Natural killer cell (primary cell): ENCODE measurements around the gene XRCC3. TPM values are rescaled to one million over a fixed set of nuclear protein-coding genes. Genes with fewer than 3 reads are reported as not detected.

Source experiments
- ATAC-seq, 3 donors: fragments of 150-1000 bp in 2 of 3; fragments of 200-7000 bp in 1 of 3; cut with Tn5 transposase; 1 replicate in 1 of 3; 2 replicates in 2 of 3; pipeline ENCODE4 v1.10.0; 2021; ENCODE audit warnings: mild to moderate bottlenecking in 2 of 3, moderate library complexity in 2 of 3
- DNase-seq, 2 donors: peaks; one replicate each; pipeline versions ENCODE4 v3.0.0 to v3.0.0-alpha.2; 2013 to 2021; ENCODE audit warnings: mixed read lengths in 1 of 2
- H3K27ac ChIP-seq: one replicate; pipeline ENCODE4 v1.5.1; 2013; ENCODE audit warnings: mild to moderate bottlenecking, low read length
- H3K27me3 ChIP-seq: one replicate; pipeline ENCODE4 v1.6.1; 2013; ENCODE audit warnings: low read length; ENCODE audit not compliant: control insufficient read depth, insufficient read depth
- H3K36me3 ChIP-seq: one replicate; pipeline ENCODE4 v1.6.1; 2013; ENCODE audit warnings: low read length; ENCODE audit not compliant: control insufficient read depth, insufficient read depth
- H3K4me1 ChIP-seq: one replicate; pipeline ENCODE4 v1.6.1; 2013; ENCODE audit warnings: low read length; ENCODE audit not compliant: control insufficient read depth, insufficient read depth
- H3K4me3 ChIP-seq: one replicate; pipeline ENCODE4 v1.5.1; 2013; ENCODE audit warnings: low read length
- H3K9me3 ChIP-seq: one replicate; pipeline ENCODE4 v1.6.1; 2013; ENCODE audit warnings: low read length; ENCODE audit not compliant: control insufficient read depth, insufficient read depth
- H3K27ac Mint-ChIP-seq, 2 donors: one replicate each; pipeline ENCODE4 v1.8.0; 2022; ENCODE audit warnings: mild to moderate bottlenecking in 2 of 2, mixed read lengths in 2 of 2, moderate library complexity in 1 of 2
- H3K27me3 Mint-ChIP-seq, 2 donors: one replicate each; pipeline ENCODE4 v1.8.0; 2022; ENCODE audit warnings: low read depth in 2 of 2, mixed read lengths in 2 of 2
- H3K36me3 Mint-ChIP-seq: one replicate; pipeline ENCODE4 v1.8.0; 2022; ENCODE audit warnings: mixed read lengths
- H3K4me1 Mint-ChIP-seq, 2 donors: one replicate each; pipeline ENCODE4 v1.8.0; 2022; ENCODE audit warnings: mixed read lengths in 2 of 2
- H3K4me3 Mint-ChIP-seq: one replicate; pipeline ENCODE4 v1.8.0; 2022; ENCODE audit warnings: mild to moderate bottlenecking, moderate library complexity, mixed read lengths
- H3K9me3 Mint-ChIP-seq, 2 donors: one replicate each; pipeline ENCODE4 v1.8.0; 2022; ENCODE audit warnings: mixed read lengths in 2 of 2
- CTCF ChIP-seq: fragments of 200-600 bp; IDR thresholded peaks from one replicate; pipeline ENCODE4 v1.8.0; 2022; ENCODE audit warnings: antibody characterized with exemption
- WGBS: methylation state at CpG from one replicate; pipeline ENCODE4 v1.1.7; 2013; ENCODE audit warnings: missing lambda C conversion rate; ENCODE audit not compliant: insufficient coverage; 5-methylcytosine and 5-hydroxymethylcytosine counted together
- intact Hi-C: fragments of 100-400 bp; cut with micrococcal nuclease; formaldehyde crosslinking; loops from one replicate; pipeline ENCODE4 v1.14.2; 2022
- total RNA-seq, 4 donors: library from RNA; stranded (reverse); fragments of 120-200 nt in 1 of 4; gene quantifications; one replicate each; pipeline versions ENCODE4 v1.2.3 to v1.2.4, GENCODE V29; 2013 to 2022

XRCC3 gene
- total RNA-seq, 3 donors from 2014 or later (not counting 1 experiment from before 2014, with no cell fraction given): 11.6 to 12.8 (median 12.7) TPM

GRCh38 chr14:103738166-103738565 is 22.9 kb upstream of the XRCC3 start:
- no peak overlapping the region for H3K4me3 ChIP-seq
- H3K36me3 ChIP-seq: peaks cover 24% of the 10 kb centered on the region
- ATAC-seq (no peak), DNase-seq (no peak)
- H3K36me3 Mint-ChIP-seq: no peaks in the 10 kb centered on the region
- H3K27me3 Mint-ChIP-seq: no peaks in the 10 kb centered on the region
- no peak overlapping the region for H3K4me3 Mint-ChIP-seq
- no peaks in the 10 kb centered on the region for H3K27me3 ChIP-seq
- intact Hi-C loops: no loop called here
- no peak overlapping the region for H3K27ac ChIP-seq
- no peaks in the 10 kb centered on the region for H3K9me3 ChIP-seq
- H3K4me1 ChIP-seq: no peaks in the 10 kb centered on the region
- no peak overlapping the region for H3K27ac Mint-ChIP-seq
- 95% methylated on average over 9 of the region's 10 CpGs for WGBS
- H3K9me3 Mint-ChIP-seq: no peaks in the 10 kb centered on the region
- no peaks in the 10 kb centered on the region for H3K4me1 Mint-ChIP-seq
- no peak for TF ChIP-seq CTCF

GRCh38 chr14:103737432-103738045 is 22.3 kb upstream of the XRCC3 start:
- H3K27ac Mint-ChIP-seq: no peak overlapping the region
- Histone ChIP-seq H3K9me3 (no peaks in the 10 kb centered on the region), H3K36me3 (peaks cover 24% of the 10 kb centered on the region), H3K27ac (no peak overlapping the region), H3K27me3 (no peaks in the 10 kb centered on the region), H3K4me3 (no peak overlapping the region), H3K4me1 (no peaks in the 10 kb centered on the region)
- no peaks in the 10 kb centered on the region for H3K36me3 Mint-ChIP-seq
- H3K4me3 Mint-ChIP-seq: no peak overlapping the region
- H3K27me3 Mint-ChIP-seq: no peaks in the 10 kb centered on the region
- TF ChIP-seq CTCF: no peak
- intact Hi-C loops: no loop called here
- no peaks in the 10 kb centered on the region for H3K4me1 Mint-ChIP-seq
- H3K9me3 Mint-ChIP-seq: no peaks in the 10 kb centered on the region
- ATAC-seq (no peak), DNase-seq (no peak)
- WGBS: 95% methylated on average over 16 of the region's 16 CpGs

DNA sequence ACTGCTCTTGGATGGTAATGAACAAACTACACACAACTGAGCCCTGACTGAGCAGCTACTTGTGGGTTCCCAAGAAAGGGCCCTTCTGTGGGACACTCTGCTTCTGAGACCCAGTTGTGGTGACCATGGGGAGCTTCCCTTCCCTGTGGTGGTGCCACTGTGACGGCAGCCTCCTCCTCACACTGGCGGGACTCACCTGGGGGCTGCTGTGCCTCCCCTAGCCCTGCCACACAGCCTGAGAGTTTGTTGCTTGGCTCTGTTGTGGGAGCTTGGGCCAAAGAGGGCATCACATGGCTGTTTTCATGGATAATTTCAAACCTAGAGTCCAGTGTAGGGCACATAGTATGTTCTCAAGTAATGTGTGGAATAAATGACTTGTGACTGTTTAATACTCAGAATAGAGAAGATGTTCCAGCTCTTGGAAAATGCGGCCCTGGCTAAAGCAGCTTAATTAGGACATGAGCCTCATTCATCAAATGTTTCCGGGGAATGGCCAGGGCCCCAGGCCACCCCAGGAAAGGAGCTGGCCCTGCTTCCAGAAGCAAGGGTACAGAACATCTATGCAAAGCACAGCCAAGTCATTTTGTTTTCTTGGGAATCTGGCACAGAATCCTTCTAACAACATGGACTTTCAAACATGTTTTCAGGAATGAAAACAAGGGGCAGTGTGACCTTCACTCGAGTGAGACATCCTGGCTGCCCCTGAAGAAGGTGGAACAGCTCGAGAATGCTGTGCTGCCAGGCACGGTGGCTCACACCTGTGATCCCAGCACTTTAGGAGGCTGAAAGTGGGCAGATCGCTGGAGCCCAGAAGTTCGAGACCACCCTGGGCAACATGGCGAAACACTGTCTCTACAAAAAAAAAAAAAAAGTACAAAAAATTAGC is 21.5 kb upstream of the XRCC3 start:
- Histone ChIP-seq H3K36me3 (peaks cover 24% of the 10 kb centered on the region), H3K4me1 (no peaks in the 10 kb centered on the region), H3K9me3 (no peaks in the 10 kb centered on the region), H3K4me3 (no peak overlapping the region), H3K27ac (no peak overlapping the region), H3K27me3 (no peaks in the 10 kb centered on the region)
- no peak overlapping the region for H3K27ac Mint-ChIP-seq
- intact Hi-C loops: no loop called here
- H3K9me3 Mint-ChIP-seq: no peaks in the 10 kb centered on the region
- 95% methylated on average over 8 of the region's 10 CpGs for WGBS
- no peaks in the 10 kb centered on the region for H3K4me1 Mint-ChIP-seq
- ATAC-seq (no peak), DNase-seq (no peak)
- no peak for TF ChIP-seq CTCF
- H3K27me3 Mint-ChIP-seq: no peaks in the 10 kb centered on the region
- no peak overlapping the region for H3K4me3 Mint-ChIP-seq
- no peaks in the 10 kb centered on the region for H3K36me3 Mint-ChIP-seq
